ENCODE data around the gene CRX.

Gene CRX

DNA sequence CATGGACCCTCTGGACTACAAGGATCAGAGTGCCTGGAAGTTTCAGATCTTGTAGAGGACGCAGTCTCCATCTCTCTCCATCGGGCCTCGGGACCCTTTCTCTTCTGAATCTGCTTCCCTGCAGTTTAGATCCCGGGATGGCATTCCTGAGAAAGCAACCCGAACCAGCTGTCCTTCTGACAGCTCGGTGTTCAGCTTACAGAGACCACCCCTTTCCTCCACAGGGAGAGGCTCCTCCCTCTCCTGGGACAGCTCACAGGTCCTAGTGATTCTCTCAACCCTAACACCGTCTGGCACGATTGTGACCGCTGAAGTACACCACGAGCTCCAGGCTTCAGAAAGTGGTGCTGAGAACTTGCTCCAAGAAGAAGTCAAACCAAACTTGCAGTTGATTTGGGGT lies 18.2 kb downstream of the CRX start:
- no peak overlapping the region for H3K4me3 ChIP-seq (ENCODE audit: insufficient read depth in 1 of 2, low read depth in 1 of 2, low read length in 2 of 2)
- H3K14ac ChIP-seq (ENCODE audit: low read length in 2 of 2), result no peak overlapping the region
- no peak overlapping the region for H3K4ac ChIP-seq (ENCODE audit: low read depth in 1 of 2, low read length in 2 of 2)
- no peak overlapping the region for H4K91ac ChIP-seq (ENCODE audit: low read length)
- no peak overlapping the region for H3K23ac ChIP-seq (ENCODE audit: low read length in 2 of 2)
- no peak overlapping the region for H2BK5ac ChIP-seq (ENCODE audit: low read depth, low read length, poor library complexity, severe bottlenecking)
- H3K27me3 ChIP-seq (ENCODE audit: control insufficient read depth in 1 of 2, insufficient read depth in 1 of 2, low read length in 2 of 2), result peaks cover 22 to 46% of the 10 kb centered on the region in 2 experiments
- no peaks in the 10 kb centered on the region for H3K9me3 ChIP-seq (ENCODE audit: control insufficient read depth, low read length)
- H2BK12ac ChIP-seq (ENCODE audit: low read length in 2 of 2), result no peak overlapping the region
- H2AK5ac ChIP-seq (ENCODE audit: low read length, severe bottlenecking), result no peak overlapping the region
- H2BK120ac ChIP-seq (ENCODE audit: low read depth, low read length), result no peak overlapping the region
- H2AFZ ChIP-seq (ENCODE audit: low read depth, low read length), result no peak overlapping the region
- no peaks in the 10 kb centered on the region for H3K79me1 ChIP-seq (replicated peaks; ENCODE audit: low read length, poor library complexity, severe bottlenecking)
- no peak overlapping the region for H3K4me2 ChIP-seq (ENCODE audit: low read length, poor library complexity, severe bottlenecking)
- WGBS, result 33% methylated on average over 10 of the region's 10 CpGs
- no peak for DNase-seq
- no peak overlapping the region for H3K18ac ChIP-seq (ENCODE audit: low read depth in 1 of 2, low read length in 2 of 2)
- no peaks in the 10 kb centered on the region for H3K36me3 ChIP-seq (ENCODE audit: control insufficient read depth in 1 of 2, insufficient read depth in 2 of 2, low read depth in 1 of 2, low read length in 2 of 2)
- H2BK15ac ChIP-seq (ENCODE audit: low read depth, poor library complexity, severe bottlenecking), result no peak overlapping the region
- no peak overlapping the region for H3K9ac ChIP-seq (ENCODE audit: low read length)
- H4K8ac ChIP-seq (ENCODE audit: low read length), result peak overlapping the region; percentile 14
- H3K27ac ChIP-seq (ENCODE audit: low read length, poor library complexity, severe bottlenecking), result no peak overlapping the region
- no peaks in the 10 kb centered on the region for H3K4me1 ChIP-seq (ENCODE audit: control insufficient read depth, insufficient read depth, low read depth, low read length)

- no peak overlapping the region for H2BK15ac ChIP-seq (ENCODE audit: low read depth, poor library complexity, severe bottlenecking)
- H2BK12ac ChIP-seq (ENCODE audit: low read length in 2 of 2), result no peak overlapping the region
- H2AK5ac ChIP-seq (ENCODE audit: low read length, severe bottlenecking), result no peak overlapping the region
- H3K9ac ChIP-seq (ENCODE audit: low read length), result no peak overlapping the region
- no peaks in the 10 kb centered on the region for H3K79me1 ChIP-seq (replicated peaks; ENCODE audit: low read length, poor library complexity, severe bottlenecking)
- H3K9me3 ChIP-seq (ENCODE audit: control insufficient read depth, low read length), result no peaks in the 10 kb centered on the region
- no peaks in the 10 kb centered on the region for H3K4me1 ChIP-seq (ENCODE audit: control insufficient read depth, insufficient read depth, low read depth, low read length)
- H3K36me3 ChIP-seq (ENCODE audit: control insufficient read depth in 1 of 2, insufficient read depth in 2 of 2, low read depth in 1 of 2, low read length in 2 of 2), result no peaks in the 10 kb centered on the region
- H3K27me3 ChIP-seq (ENCODE audit: control insufficient read depth in 1 of 2, insufficient read depth in 1 of 2, low read length in 2 of 2), result peaks cover 22 to 50% of the 10 kb centered on the region in 2 experiments
- WGBS, result 77% methylated on average over 5 of the region's 5 CpGs
- H2AFZ ChIP-seq (ENCODE audit: low read depth, low read length), result no peak overlapping the region
- H4K8ac ChIP-seq (ENCODE audit: low read length), result no peak overlapping the region
- no peak overlapping the region for H3K4ac ChIP-seq (ENCODE audit: low read depth in 1 of 2, low read length in 2 of 2)
- no peak overlapping the region for H3K4me3 ChIP-seq (ENCODE audit: insufficient read depth in 1 of 2, low read depth in 1 of 2, low read length in 2 of 2)
- no peak overlapping the region for H3K14ac ChIP-seq (ENCODE audit: low read length in 2 of 2)
- H3K27ac ChIP-seq (ENCODE audit: low read length, poor library complexity, severe bottlenecking), result no peak overlapping the region
- no peak overlapping the region for H4K91ac ChIP-seq (ENCODE audit: low read length)
- no peak overlapping the region for H3K18ac ChIP-seq (ENCODE audit: low read depth in 1 of 2, low read length in 2 of 2)
- no peak for DNase-seq
- H2BK120ac ChIP-seq (ENCODE audit: low read depth, low read length), result no peak overlapping the region
- H2BK5ac ChIP-seq (ENCODE audit: low read depth, low read length, poor library complexity, severe bottlenecking), result no peak overlapping the region
- no peak overlapping the region for H3K23ac ChIP-seq (ENCODE audit: low read length in 2 of 2)
- no peak overlapping the region for H3K4me2 ChIP-seq (ENCODE audit: low read length, poor library complexity, severe bottlenecking)
These were observed 21.2 kb downstream of the CRX start for GRCh38 chr19:47842941-47843340.

- Histone ChIP-seq H3K4me1 (ENCODE audit: control insufficient read depth, insufficient read depth, low read depth, low read length) (peaks cover 3% of the 10 kb centered on the region), H3K36me3 (ENCODE audit: control insufficient read depth in 1 of 2, insufficient read depth in 2 of 2, low read depth in 1 of 2, low read length in 2 of 2) (no peaks in the 10 kb centered on the region), H3K18ac (ENCODE audit: low read depth in 1 of 2, low read length in 2 of 2) (no peak overlapping the region), H2AFZ (ENCODE audit: low read depth, low read length) (no peak overlapping the region), H4K91ac (ENCODE audit: low read length) (no peak overlapping the region), H3K79me1 (replicated peaks; ENCODE audit: low read length, poor library complexity, severe bottlenecking) (no peaks in the 10 kb centered on the region), H2BK15ac (ENCODE audit: low read depth, poor library complexity, severe bottlenecking) (peak overlapping the region; percentile 23), H2BK12ac (ENCODE audit: low read length in 2 of 2) (no peak overlapping the region), H3K4ac (ENCODE audit: low read depth in 1 of 2, low read length in 2 of 2) (no peak overlapping the region), H4K8ac (ENCODE audit: low read length) (no peak overlapping the region), H3K4me3 (ENCODE audit: insufficient read depth in 1 of 2, low read depth in 1 of 2, low read length in 2 of 2) (no peak overlapping the region), H3K23ac (ENCODE audit: low read length in 2 of 2) (no peak overlapping the region), H3K14ac (ENCODE audit: low read length in 2 of 2) (no peak overlapping the region), H2BK5ac (ENCODE audit: low read depth, low read length, poor library complexity, severe bottlenecking) (no peak overlapping the region), H2BK120ac (ENCODE audit: low read depth, low read length) (no peak overlapping the region), H3K27me3 (ENCODE audit: control insufficient read depth in 1 of 2, insufficient read depth in 1 of 2, low read length in 2 of 2) (peaks cover 28 to 62% of the 10 kb centered on the region in 2 experiments), H3K9ac (ENCODE audit: low read length) (no peak overlapping the region), H3K4me2 (ENCODE audit: low read length, poor library complexity, severe bottlenecking) (no peak overlapping the region), H2AK5ac (ENCODE audit: low read length, severe bottlenecking) (no peak overlapping the region), H3K27ac (ENCODE audit: low read length, poor library complexity, severe bottlenecking) (no peak overlapping the region), H3K9me3 (ENCODE audit: control insufficient read depth, low read length) (no peaks in the 10 kb centered on the region)
- 71% methylated on average over 9 of the region's 10 CpGs for WGBS
- DNase-seq, result no peak
These were observed 26.7 kb downstream of the CRX start for GRCh38 chr19:47848425-47848822.

DNA sequence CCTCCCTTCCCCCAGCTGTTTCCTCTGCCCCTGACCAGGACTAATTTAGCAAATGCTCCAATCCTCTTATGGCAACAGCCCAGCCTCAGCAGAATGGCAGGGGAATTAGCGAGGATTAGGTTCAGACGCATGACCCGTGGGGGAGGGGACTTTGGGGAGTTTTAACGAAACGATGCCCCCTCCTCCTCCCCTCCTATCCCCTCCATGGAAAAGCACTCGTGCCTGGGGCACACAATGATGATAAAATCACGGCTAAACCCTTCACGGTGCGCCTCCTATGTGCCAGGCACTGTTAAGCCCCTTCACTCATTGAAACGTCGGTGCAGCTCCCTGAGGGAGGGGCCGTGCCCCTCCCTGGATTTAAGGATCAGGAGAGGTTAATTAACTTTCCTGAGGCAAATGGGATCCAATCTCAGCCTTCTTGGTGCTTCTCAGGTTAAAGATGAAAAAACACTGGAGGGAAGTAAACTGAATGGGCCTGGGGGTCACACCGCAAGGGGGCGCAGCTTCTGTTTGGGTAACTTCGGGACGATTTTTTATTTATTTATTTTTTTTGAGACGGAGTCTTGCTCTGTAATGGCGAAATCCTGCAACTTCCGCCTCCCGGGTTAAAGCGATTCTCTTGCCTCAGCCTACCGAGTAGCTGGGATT lies 27.2 kb downstream of the CRX start:
- H4K91ac ChIP-seq (ENCODE audit: low read length), result no peak overlapping the region
- no peaks in the 10 kb centered on the region for H3K9me3 ChIP-seq (ENCODE audit: control insufficient read depth, low read length)
- H3K4me3 ChIP-seq (ENCODE audit: insufficient read depth in 1 of 2, low read depth in 1 of 2, low read length in 2 of 2), result no peak overlapping the region
- no peak overlapping the region for H3K14ac ChIP-seq (ENCODE audit: low read length in 2 of 2)
- H3K4me1 ChIP-seq (ENCODE audit: control insufficient read depth, insufficient read depth, low read depth, low read length), result peaks cover 3% of the 10 kb centered on the region
- no peak overlapping the region for H4K8ac ChIP-seq (ENCODE audit: low read length)
- H2AFZ ChIP-seq (ENCODE audit: low read depth, low read length), result no peak overlapping the region
- 8% methylated on average over 19 of the region's 22 CpGs for WGBS
- H2BK120ac ChIP-seq (ENCODE audit: low read depth, low read length), result no peak overlapping the region
- H3K79me1 ChIP-seq (replicated peaks; ENCODE audit: low read length, poor library complexity, severe bottlenecking), result no peaks in the 10 kb centered on the region
- H3K18ac ChIP-seq (ENCODE audit: low read depth in 1 of 2, low read length in 2 of 2), result no peak overlapping the region
- peaks cover 28 to 61% of the 10 kb centered on the region in 2 experiments for H3K27me3 ChIP-seq (ENCODE audit: control insufficient read depth in 1 of 2, insufficient read depth in 1 of 2, low read length in 2 of 2)
- peak; percentile 22 for DNase-seq
- no peak overlapping the region for H3K23ac ChIP-seq (ENCODE audit: low read length in 2 of 2)
- no peak overlapping the region for H2BK12ac ChIP-seq (ENCODE audit: low read length in 2 of 2)
- no peak overlapping the region for H2AK5ac ChIP-seq (ENCODE audit: low read length, severe bottlenecking)
- H2BK5ac ChIP-seq (ENCODE audit: low read depth, low read length, poor library complexity, severe bottlenecking), result no peak overlapping the region
- H2BK15ac ChIP-seq (ENCODE audit: low read depth, poor library complexity, severe bottlenecking), result no peak overlapping the region
- no peak overlapping the region for H3K27ac ChIP-seq (ENCODE audit: low read length, poor library complexity, severe bottlenecking)
- H3K4ac ChIP-seq (ENCODE audit: low read depth in 1 of 2, low read length in 2 of 2), result no peak overlapping the region
- no peak overlapping the region for H3K4me2 ChIP-seq (ENCODE audit: low read length, poor library complexity, severe bottlenecking)
- no peaks in the 10 kb centered on the region for H3K36me3 ChIP-seq (ENCODE audit: control insufficient read depth in 1 of 2, insufficient read depth in 2 of 2, low read depth in 1 of 2, low read length in 2 of 2)
- no peak overlapping the region for H3K9ac ChIP-seq (ENCODE audit: low read length)

Data from mesenchymal stem cell (in vitro differentiated cells and primary cell).